Measurements from ENCODE around the gene MOSPD3.
"Not testable (repeated sequence)": the region's sequence is repeated elsewhere in the genome, so short reads cannot be mapped to it uniquely, and the experiment has no call there.

The MOSPD3 gene

GRCh38 chr7:100611983-100612729 is at the start of gene MOSPD3:
MOSPD3 (plus strand) TSS chr7:100612540; CDS start chr7:100612792, 252 bp downstream.
- peak within 1 kb of the TSS; percentile 97 for H3K4me3 Mint-ChIP-seq
- ATAC-seq (ENCODE audit: low read depth) = peak; percentile 87
- no peaks in the 10 kb centered on the region for H3K27me3 Mint-ChIP-seq
- no peaks in the 10 kb centered on the region for H3K9me3 Mint-ChIP-seq
- DNase-seq (ENCODE audit: low spot score in 2 of 2) = peak; percentile 98
- no peaks in the 10 kb centered on the region for H3K36me3 Mint-ChIP-seq
- peak within 1 kb of the TSS; percentile 98 for H3K27ac Mint-ChIP-seq
- H3K4me1 Mint-ChIP-seq = peaks cover 4% of the 10 kb centered on the region

GRCh38 chr7:100563100-100563564 is 49.2 kb upstream of the MOSPD3 start:
- ATAC-seq (ENCODE audit: low read depth) = no peak
- no peaks in the 10 kb centered on the region for H3K9me3 Mint-ChIP-seq
- H3K4me3 Mint-ChIP-seq = no peak overlapping the region
- peaks cover 4% of the 10 kb centered on the region for H3K36me3 Mint-ChIP-seq
- H3K4me1 Mint-ChIP-seq = peaks cover 16% of the 10 kb centered on the region
- no peaks in the 10 kb centered on the region for H3K27me3 Mint-ChIP-seq
- no peak overlapping the region for H3K27ac Mint-ChIP-seq
- DNase-seq (ENCODE audit: low spot score in 2 of 2) = no peak

GRCh38 chr7:100563809-100564400 is 48.4 kb upstream of the MOSPD3 start:
- Mint-ChIP-seq H3K9me3 (no peaks in the 10 kb centered on the region), H3K36me3 (peaks cover 4% of the 10 kb centered on the region), H3K4me3 (no peak overlapping the region), H3K27ac (no peak overlapping the region), H3K4me1 (peaks cover 21% of the 10 kb centered on the region), H3K27me3 (no peaks in the 10 kb centered on the region)
- DNase-seq (ENCODE audit: low spot score in 2 of 2) = peak; percentile 83 to 89
- ATAC-seq (ENCODE audit: low read depth) = peak; percentile 68

GRCh38 chr7:100564405-100564804 is 47.9 kb upstream of the MOSPD3 start:
- not testable (repeated sequence) for H3K9me3 Mint-ChIP-seq; ATAC-seq (ENCODE audit: low read depth); H3K27ac Mint-ChIP-seq; H3K27me3 Mint-ChIP-seq; H3K36me3 Mint-ChIP-seq; DNase-seq (ENCODE audit: low spot score in 2 of 2); H3K4me3 Mint-ChIP-seq
- H3K4me1 Mint-ChIP-seq = peaks cover 23% of the 10 kb centered on the region

GRCh38 chr7:100565133-100565571 is 47.2 kb upstream of the MOSPD3 start:
- ATAC-seq (ENCODE audit: low read depth) (no peak), DNase-seq (ENCODE audit: low spot score in 2 of 2) (no peak)
- no peak overlapping the region for H3K27ac Mint-ChIP-seq

GRCh38 chr7:100566018-100566531 is 46.3 kb upstream of the MOSPD3 start:
- DNase-seq (ENCODE audit: low spot score in 2 of 2) = no peak
- no peak overlapping the region for H3K4me3 Mint-ChIP-seq
- no peaks in the 10 kb centered on the region for H3K27me3 Mint-ChIP-seq
- H3K36me3 Mint-ChIP-seq = peaks cover 4% of the 10 kb centered on the region
- H3K9me3 Mint-ChIP-seq = no peaks in the 10 kb centered on the region
- no peak for ATAC-seq (ENCODE audit: low read depth)
- peaks cover 23% of the 10 kb centered on the region for H3K4me1 Mint-ChIP-seq
- no peak overlapping the region for H3K27ac Mint-ChIP-seq

More at GRCh38 chr7:100565133-100565571, 47.2 kb upstream of the MOSPD3 start:
- peaks cover 4% of the 10 kb centered on the region for H3K36me3 Mint-ChIP-seq
- H3K4me3 Mint-ChIP-seq = no peak overlapping the region
- H3K9me3 Mint-ChIP-seq = no peaks in the 10 kb centered on the region
- peaks cover 23% of the 10 kb centered on the region for H3K4me1 Mint-ChIP-seq
- no peaks in the 10 kb centered on the region for H3K27me3 Mint-ChIP-seq

- Mint-ChIP-seq H3K27ac (peak overlapping the region; percentile 6), H3K36me3 (peaks cover 6% of the 10 kb centered on the region)
- ATAC-seq (ENCODE audit: low read depth) = no peak
Measured at GRCh38 chr7:100567031-100567730, 45.2 kb upstream of the MOSPD3 start.

GRCh38 chr7:100567751-100568175 is 44.6 kb upstream of the MOSPD3 start:
- no peak overlapping the region for H3K4me3 Mint-ChIP-seq
- DNase-seq (ENCODE audit: low spot score in 2 of 2) (no peak), ATAC-seq (ENCODE audit: low read depth) (peak; percentile 33)
- no peaks in the 10 kb centered on the region for H3K9me3 Mint-ChIP-seq
- peaks cover 9% of the 10 kb centered on the region for H3K36me3 Mint-ChIP-seq
- H3K27me3 Mint-ChIP-seq = no peaks in the 10 kb centered on the region
- H3K4me1 Mint-ChIP-seq = peaks cover 28% of the 10 kb centered on the region
- peak overlapping the region; percentile 6 for H3K27ac Mint-ChIP-seq

More at GRCh38 chr7:100567031-100567730, 45.2 kb upstream of the MOSPD3 start:
- Mint-ChIP-seq H3K4me1 (peaks cover 28% of the 10 kb centered on the region), H3K9me3 (no peaks in the 10 kb centered on the region), H3K27me3 (no peaks in the 10 kb centered on the region), H3K4me3 (no peak overlapping the region)
- no peak for DNase-seq (ENCODE audit: low spot score in 2 of 2)

- peak overlapping the region; percentile 49 for H3K4me3 Mint-ChIP-seq
- H3K4me1 Mint-ChIP-seq = peaks cover 28% of the 10 kb centered on the region
Measured at GRCh38 chr7:100568176-100568895, 44.0 kb upstream of the MOSPD3 start.

GRCh38 chr7:100568896-100569844 is 43.2 kb upstream of the MOSPD3 start:
- Mint-ChIP-seq H3K4me1 (peaks cover 28% of the 10 kb centered on the region), H3K9me3 (no peaks in the 10 kb centered on the region), H3K27ac (peak overlapping the region; percentile 53), H3K4me3 (peak overlapping the region; percentile 49), H3K27me3 (no peaks in the 10 kb centered on the region), H3K36me3 (peaks cover 6% of the 10 kb centered on the region)
- DNase-seq (ENCODE audit: low spot score in 2 of 2) (no peak), ATAC-seq (ENCODE audit: low read depth) (peak; percentile 32)

More at GRCh38 chr7:100568176-100568895, 44.0 kb upstream of the MOSPD3 start:
- Mint-ChIP-seq H3K36me3 (peaks cover 7% of the 10 kb centered on the region), H3K27me3 (no peaks in the 10 kb centered on the region), H3K27ac (peak overlapping the region; percentile 6), H3K9me3 (no peaks in the 10 kb centered on the region)
- DNase-seq (ENCODE audit: low spot score in 2 of 2) (no peak), ATAC-seq (ENCODE audit: low read depth) (no peak)

GRCh38 chr7:100570954-100571828 is 41.1 kb upstream of the MOSPD3 start:
- Mint-ChIP-seq H3K4me1 (peaks cover 28% of the 10 kb centered on the region), H3K9me3 (no peaks in the 10 kb centered on the region), H3K27ac (no peak overlapping the region), H3K27me3 (no peaks in the 10 kb centered on the region), H3K4me3 (no peak overlapping the region), H3K36me3 (peaks cover 18% of the 10 kb centered on the region)
- ATAC-seq (ENCODE audit: low read depth) (no peak), DNase-seq (ENCODE audit: low spot score in 2 of 2) (no peak)

- Mint-ChIP-seq H3K27ac (no peak overlapping the region), H3K4me1 (peaks cover 25% of the 10 kb centered on the region), H3K4me3 (no peak overlapping the region), H3K9me3 (no peaks in the 10 kb centered on the region), H3K36me3 (peaks cover 24% of the 10 kb centered on the region), H3K27me3 (no peaks in the 10 kb centered on the region)
- ATAC-seq (ENCODE audit: low read depth) (no peak), DNase-seq (ENCODE audit: low spot score in 2 of 2) (no peak)
Measured at GRCh38 chr7:100571829-100572116, 40.6 kb upstream of the MOSPD3 start.

Data from memory B cell (primary cell).